Measurements from ENCODE around the gene CORO2A. TPM values are rescaled to one million over a fixed set of nuclear protein-coding genes. Genes with fewer than 3 reads are reported as not detected.
"Not testable (repeated sequence)": the region's sequence is repeated elsewhere in the genome, so short reads cannot be mapped to it uniquely, and the experiment has no call there.

CORO2A gene
- total RNA-seq, 6 donors from 2014 or later, result 10.5 to 22.8 (median 17.9) TPM

DNA sequence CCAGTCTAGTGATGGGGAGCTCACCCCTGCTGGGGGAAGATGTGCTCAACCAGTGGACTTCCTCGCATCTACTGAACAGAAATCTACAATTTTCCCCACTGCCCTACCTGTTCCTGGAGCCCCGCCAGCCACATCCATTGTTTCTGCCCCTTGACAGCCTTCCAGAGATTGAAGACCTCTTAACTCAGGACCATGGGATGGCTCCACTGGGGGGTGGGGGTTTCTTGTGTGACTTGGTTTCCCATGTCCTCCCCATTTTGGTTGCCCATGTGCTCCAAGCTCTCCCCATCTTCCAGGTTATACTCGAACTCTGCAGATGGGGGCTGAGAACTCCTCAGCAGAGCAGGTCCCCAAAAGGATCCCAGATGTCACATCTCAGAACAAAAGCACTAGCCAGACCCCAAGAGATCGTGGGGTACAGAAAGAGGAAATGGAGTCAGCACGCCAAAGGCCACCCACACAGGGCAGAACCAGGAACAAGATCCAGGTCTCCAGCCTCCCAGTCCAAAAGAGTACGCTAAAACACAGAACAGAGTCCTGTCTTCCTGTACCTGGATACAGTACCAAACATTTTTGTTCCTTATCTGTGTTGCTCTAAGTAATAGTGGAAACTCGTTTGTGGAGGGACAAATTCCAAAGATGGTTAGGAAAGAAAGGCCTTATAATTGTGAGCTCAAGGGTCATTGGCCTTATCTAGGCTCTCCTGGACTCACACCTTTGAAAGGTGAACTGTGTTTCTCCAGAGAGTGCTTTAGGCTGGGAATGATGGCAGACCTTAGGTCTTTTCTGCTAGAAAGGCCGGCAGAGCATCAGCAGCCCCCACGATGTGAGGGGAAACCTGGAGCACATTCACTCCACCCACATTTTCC, 15.8 kb downstream of the CORO2A start:
- Histone ChIP-seq H3K4me1 (peaks cover 0 to 6% (median 1%) of the 10 kb centered on the region in 4 donors), H3K36me3 (no peaks in the 10 kb centered on the region), H3K27ac (no peak overlapping the region), H3K27me3 (no peaks in the 10 kb centered on the region), H3K4me3 (no peak overlapping the region), H3K9me3 (no peaks in the 10 kb centered on the region)
- TF ChIP-seq POLR2A (IDR thresholded peaks at IDR 0.05) (no peak), POLR2AphosphoS5 (IDR thresholded peaks at IDR 0.05) (no peak), EP300 (IDR thresholded peaks at IDR 0.05) (no peak), CTCF (IDR thresholded peaks at IDR 0.05) (no peak)
- ATAC-seq (ENCODE audit: low FRiP score in 2 of 2), result no peak
- DNase-seq, result no peak
- 68% methylated on average over 7 to 9 of the region's 9 CpGs for WGBS, 2 donors

DNA sequence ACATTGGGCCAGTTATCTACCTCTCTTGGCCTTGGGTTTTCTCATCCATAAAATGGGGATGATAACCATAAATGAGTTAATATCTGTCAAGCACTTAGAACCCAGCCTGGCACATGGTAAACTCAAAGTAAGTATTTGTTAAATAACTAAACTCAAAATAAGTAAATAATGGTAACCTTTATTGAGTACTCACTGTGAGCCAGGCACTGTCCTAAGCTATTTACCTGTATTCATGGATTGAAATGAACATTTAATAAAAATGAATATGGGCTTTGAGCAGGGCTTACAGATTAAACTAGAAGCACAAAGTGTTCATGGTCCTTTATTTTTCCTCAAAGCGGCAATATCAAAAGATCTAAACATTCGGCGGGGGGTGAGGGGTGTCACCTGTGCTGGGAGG, 16.7 kb downstream of the CORO2A start:
- no peak for ATAC-seq (ENCODE audit: low FRiP score in 2 of 2)

GRCh38 chr9:98175028-98175569, 17.3 kb downstream of the CORO2A start:
- Histone ChIP-seq H3K4me1 (peaks cover 0 to 6% (median 1%) of the 10 kb centered on the region in 4 donors), H3K4me3 (no peak overlapping the region), H3K27ac (no peak overlapping the region), H3K9me3 (no peaks in the 10 kb centered on the region), H3K27me3 (no peaks in the 10 kb centered on the region), H3K36me3 (no peaks in the 10 kb centered on the region)
- TF ChIP-seq CTCF (IDR thresholded peaks at IDR 0.05) (no peak), POLR2AphosphoS5 (IDR thresholded peaks at IDR 0.05) (no peak), POLR2A (IDR thresholded peaks at IDR 0.05) (no peak), EP300 (IDR thresholded peaks at IDR 0.05) (no peak)
- 58 to 84% methylated on average over 4 to 6 of the region's 6 CpGs for WGBS, 2 donors
- ATAC-seq (ENCODE audit: low FRiP score in 2 of 2) (no peak), DNase-seq (no peak)

More for the DNA sequence above, 16.7 kb downstream of the CORO2A start:
- no peak for DNase-seq
- 83 to 98% methylated on average over 3 of the region's 3 CpGs for WGBS, 2 donors
- Histone ChIP-seq H3K4me3 (no peak overlapping the region), H3K4me1 (peaks cover 0 to 6% (median 1%) of the 10 kb centered on the region in 4 donors), H3K9me3 (no peaks in the 10 kb centered on the region), H3K36me3 (no peaks in the 10 kb centered on the region), H3K27ac (no peak overlapping the region), H3K27me3 (no peaks in the 10 kb centered on the region)
- no peak for TF ChIP-seq POLR2AphosphoS5 (IDR thresholded peaks at IDR 0.05)
- TF ChIP-seq POLR2A (IDR thresholded peaks at IDR 0.05), result no peak
- TF ChIP-seq CTCF (IDR thresholded peaks at IDR 0.05), result no peak

GRCh38 chr9:98174502-98174918, 17.9 kb downstream of the CORO2A start:
- H3K27me3 ChIP-seq; H3K9me3 ChIP-seq; H3K36me3 ChIP-seq; H3K27ac ChIP-seq; DNase-seq; H3K4me1 ChIP-seq; ATAC-seq (ENCODE audit: low FRiP score in 2 of 2); H3K4me3 ChIP-seq: not testable (repeated sequence)
- WGBS, 2 donors, result 79 to 82% methylated on average over 5 of the region's 5 CpGs

GRCh38 chr9:98173181-98173580, 19.3 kb downstream of the CORO2A start:
- Histone ChIP-seq H3K27me3 (no peaks in the 10 kb centered on the region), H3K4me3 (no peak overlapping the region), H3K4me1 (peaks cover 5 to 13% (median 6%) of the 10 kb centered on the region in 4 donors), H3K36me3 (no peaks in the 10 kb centered on the region), H3K9me3 (no peaks in the 10 kb centered on the region), H3K27ac (no peak overlapping the region)
- WGBS, 2 donors, result 85 to 88% methylated on average over 14 to 16 of the region's 16 CpGs
- no peak for ATAC-seq (ENCODE audit: low FRiP score in 2 of 2)
- no peak for DNase-seq
- no peak for TF ChIP-seq POLR2A (IDR thresholded peaks at IDR 0.05)
- no peak for TF ChIP-seq CTCF (IDR thresholded peaks at IDR 0.05)
- TF ChIP-seq EP300 (IDR thresholded peaks at IDR 0.05), result no peak
- TF ChIP-seq POLR2AphosphoS5 (IDR thresholded peaks at IDR 0.05), result no peak
